GM18499 (cell line): ENCODE data around the gene CCDC127.

Experiments
- ATAC-seq: cut with Tn5 transposase; IDR thresholded peaks from one replicate; pipeline ENCODE4 v1.9.1; 2021; ENCODE audit warnings: moderate number of reproducible peaks; ENCODE audit not compliant: insufficient read depth, unreplicated experiment

Gene CCDC127

DNA sequence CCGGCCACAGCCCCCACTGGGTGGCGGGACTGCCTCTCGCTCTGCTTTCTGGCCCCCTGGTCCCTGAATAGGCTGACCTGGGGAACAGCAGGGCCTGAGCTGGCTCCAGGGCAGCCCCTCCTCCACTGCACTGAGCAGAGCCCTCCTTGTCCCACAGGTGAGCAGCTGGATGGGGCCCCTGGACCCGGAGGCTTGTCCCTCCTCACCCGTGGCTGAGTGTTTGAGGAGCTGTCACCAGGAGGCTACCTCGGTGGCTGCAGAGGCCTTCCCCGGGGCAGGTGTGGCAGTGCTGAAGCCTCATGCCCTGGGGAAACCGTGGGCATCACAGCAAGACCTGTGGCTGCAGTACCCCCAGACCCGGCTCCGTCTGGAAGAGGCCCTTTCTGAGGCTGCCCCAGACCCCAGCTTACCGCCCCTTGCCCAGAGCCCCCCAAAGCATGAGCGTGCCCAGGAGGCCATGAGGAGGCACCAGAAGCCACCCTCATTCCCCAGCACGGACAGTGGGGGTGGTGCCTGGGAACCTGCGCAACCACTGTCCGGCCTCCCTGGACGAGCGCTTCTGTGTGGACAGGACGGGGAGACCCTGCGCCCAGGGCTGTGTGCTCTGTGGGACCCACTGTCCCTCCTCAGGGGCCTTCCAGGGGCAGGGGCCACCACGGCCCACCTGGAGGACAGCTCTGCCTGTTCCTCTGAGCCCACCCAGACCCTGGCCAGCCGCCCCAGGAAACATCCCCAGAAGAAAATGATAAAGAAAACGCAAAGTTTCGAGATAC, 55.2 kb downstream of the CCDC127 start:
- no peak for ATAC-seq

DNA sequence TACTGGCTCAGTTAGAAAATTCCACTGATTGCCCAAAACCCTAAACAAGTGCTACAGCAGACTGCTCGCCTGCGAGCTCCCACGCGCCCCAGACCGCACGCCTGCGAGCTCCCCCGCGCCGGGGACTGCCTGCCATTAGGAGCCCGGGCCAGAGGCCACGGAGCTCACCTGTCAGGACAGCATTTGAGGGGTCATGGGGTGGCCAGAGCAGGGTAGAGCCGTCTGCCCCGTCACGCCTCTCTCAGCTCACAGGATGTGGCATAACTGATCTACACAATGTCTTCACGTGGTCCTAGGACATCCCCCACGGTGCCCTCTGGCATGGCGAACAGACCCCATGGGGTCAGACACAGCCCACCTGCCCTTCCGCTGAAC, 55.8 kb downstream of the CCDC127 start:
- ATAC-seq = no peak

DNA sequence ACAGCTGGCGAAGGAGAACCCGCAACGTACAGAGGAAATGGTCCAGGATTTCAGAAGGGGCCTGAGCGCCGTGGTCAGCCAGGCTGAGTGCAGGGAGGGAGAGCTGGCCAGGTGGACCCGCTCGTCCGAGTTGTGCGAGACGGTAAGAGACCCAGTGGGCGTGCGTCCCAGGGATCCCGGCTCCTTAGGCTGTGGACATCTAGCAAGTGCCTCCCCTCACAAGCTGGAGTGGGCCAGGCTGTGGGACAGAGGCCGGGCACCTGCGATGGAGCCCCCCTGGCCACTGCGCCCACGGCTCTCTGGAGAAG, 56.2 kb downstream of the CCDC127 start:
- ATAC-seq = no peak

DNA sequence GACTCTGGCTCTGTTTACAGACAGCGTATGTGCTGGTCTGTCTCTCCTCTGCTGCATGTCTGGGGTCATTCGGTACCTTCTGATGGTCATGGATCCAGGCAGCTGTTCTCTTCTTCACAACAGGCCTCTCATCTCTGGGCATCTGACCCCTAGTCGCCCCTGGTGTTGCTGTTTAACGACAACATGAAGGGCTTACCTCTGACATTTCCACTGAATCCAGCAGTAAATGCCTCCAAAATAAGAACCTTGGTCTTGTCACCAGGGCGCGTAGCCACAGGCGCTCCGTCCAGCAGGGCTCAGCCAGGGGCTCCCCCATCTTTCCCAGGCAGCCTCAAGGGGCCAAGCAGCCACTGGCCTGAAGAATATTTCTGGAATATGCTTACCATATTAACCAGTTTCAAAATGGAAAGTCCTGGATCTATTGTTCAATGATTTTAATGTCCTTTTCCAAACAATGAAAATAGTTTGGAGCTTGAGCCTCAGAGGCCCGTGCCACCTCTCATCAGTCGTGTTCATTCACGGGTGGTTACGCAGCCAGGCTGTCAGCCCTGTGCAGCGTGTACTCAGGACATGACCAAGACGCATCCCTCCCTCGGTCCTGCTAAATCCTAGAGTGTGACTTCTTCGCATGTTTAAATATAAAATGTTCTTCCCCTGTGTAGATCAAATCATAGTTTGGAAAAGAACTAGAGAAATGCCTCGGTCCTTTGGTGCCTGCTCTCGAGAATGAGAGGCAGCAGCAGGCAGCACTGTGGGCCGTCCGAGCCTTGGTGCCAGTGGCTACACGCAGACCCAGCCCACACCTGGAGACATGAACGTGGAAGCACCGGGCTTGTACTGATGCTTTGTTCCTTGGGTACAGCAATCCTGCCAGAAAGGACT, 56.8 kb downstream of the CCDC127 start:
- no peak for ATAC-seq

DNA sequence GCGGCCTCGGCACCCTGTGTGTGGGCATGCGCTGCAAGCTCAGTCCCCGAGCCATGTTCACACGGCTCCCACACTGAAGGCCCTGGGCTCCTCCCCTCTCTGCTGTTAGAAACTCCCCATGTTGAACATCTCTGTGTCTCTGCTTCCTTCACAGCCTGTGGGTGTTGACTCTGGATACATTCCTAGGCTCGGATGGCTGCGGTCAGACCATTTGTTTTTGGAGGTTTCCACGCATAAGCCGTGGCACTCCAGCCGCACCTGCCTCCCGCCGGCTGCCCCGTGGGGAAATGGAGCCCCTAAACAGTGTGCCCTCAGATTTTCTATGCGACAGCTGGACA, 57.8 kb downstream of the CCDC127 start:
- no peak for ATAC-seq

DNA sequence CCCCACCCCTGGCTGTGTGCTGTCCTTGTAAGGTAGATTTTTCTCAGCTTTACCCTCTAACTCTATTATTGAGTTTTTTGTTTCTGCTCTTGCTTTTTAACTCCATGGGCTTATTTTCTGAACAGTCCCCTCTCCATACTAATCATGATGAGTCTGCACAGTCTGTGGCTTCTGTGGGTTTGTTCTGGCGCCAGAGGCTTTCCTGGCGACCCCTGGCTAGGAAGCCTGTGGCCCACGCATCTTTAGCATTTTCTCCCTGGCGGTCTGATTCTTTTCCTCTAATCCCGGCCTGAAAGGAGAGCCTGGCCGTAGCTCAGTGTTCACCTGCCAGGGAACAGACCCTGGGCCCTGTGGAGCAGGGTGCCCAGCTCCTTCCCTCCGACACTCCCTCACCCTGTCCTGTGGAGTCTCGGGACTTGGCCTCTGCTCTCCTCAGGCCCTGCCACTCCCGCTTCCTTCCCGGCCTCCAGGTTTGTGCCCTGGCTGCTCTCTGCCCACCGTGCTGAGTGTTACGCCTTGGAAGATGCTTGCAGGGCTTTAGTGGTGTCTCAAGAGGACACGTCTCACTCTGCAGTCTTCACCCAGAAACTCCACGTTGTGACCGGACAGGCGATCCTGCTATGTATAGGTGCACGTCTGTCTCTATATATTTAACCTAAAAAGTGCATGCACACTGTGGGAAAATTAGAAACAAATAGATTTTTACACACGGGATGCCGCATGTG, 58.3 kb downstream of the CCDC127 start:
- no peak for ATAC-seq

DNA sequence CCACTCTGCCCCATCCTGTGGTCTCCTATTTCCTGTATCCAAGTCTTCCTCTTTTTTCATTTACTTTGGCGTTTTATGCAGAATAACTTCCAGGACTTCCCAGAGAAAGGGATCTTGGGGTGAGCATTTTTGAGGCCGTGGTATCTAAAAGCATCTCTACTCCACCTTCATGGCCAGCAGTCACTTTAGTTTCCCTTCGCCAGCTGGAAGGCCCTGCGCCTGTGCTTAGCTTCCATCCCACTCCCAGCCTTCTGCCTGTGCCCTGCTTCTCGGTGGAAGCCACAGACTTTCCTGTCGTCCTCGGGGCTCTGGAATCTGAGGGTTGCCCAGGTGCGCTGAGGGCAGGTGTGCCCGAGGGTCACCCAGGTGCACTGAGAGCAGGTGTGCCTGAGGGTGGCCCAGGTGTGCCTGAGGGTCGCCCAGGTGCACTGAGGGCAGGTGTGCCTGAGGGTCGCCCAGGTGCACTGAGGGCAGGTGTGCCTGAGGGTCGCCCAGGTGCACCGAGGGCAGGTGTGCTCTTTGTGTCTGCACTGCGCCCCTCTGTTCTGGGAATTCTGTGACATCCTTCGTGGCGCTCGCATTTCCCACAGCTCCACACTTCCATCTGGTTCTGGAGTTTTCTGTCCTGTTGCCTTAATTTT, 59.0 kb downstream of the CCDC127 start:
- no peak for ATAC-seq

DNA sequence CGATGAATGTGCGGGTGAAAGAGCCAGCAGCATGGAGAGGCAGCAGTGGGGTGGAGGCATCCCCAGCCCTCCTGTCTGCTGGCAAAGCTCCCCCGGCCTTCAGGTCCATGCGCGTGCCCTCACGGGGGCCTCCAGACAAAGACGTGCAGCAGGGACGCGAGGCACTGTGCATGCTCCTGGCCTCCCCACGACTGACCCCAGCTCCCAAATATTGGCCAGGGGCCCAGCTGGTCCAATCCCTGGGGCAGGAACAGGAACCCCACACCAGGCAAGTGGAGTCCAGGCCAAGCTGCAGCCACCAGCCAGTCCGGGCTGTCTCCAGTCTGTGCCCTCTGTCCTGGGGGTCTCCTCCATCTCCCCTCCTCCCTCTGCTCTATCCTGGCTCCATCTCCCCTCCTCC, 60.2 kb downstream of the CCDC127 start:
- no peak for ATAC-seq

DNA sequence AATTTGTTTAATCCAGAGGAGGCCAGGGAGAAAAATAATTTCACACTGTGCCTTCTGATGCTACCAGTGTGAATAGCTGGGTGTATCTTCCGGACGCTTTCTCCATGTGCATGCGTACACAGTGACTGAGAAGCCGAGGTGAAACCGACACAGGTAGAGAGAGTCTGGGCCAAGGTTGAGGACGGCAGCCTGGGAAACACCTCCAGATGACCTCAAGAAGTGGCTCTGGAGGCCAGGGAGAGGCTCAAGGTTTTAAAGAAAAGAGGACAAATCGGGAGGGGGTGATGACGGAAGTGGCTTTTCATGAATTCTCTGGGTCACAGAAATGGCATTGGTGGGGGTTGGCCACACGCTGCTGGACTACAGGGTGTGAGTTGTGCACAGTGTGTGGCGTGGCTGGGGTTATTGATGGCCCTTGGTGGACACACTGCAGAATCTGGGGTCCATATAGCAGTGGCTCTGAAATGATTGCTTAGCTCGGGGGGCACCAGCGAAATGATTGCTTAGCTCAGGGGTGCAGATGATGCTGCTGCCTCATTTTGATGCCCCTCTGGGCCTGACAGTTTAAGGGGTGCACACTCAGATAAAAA, 60.7 kb downstream of the CCDC127 start:
- ATAC-seq = no peak

DNA sequence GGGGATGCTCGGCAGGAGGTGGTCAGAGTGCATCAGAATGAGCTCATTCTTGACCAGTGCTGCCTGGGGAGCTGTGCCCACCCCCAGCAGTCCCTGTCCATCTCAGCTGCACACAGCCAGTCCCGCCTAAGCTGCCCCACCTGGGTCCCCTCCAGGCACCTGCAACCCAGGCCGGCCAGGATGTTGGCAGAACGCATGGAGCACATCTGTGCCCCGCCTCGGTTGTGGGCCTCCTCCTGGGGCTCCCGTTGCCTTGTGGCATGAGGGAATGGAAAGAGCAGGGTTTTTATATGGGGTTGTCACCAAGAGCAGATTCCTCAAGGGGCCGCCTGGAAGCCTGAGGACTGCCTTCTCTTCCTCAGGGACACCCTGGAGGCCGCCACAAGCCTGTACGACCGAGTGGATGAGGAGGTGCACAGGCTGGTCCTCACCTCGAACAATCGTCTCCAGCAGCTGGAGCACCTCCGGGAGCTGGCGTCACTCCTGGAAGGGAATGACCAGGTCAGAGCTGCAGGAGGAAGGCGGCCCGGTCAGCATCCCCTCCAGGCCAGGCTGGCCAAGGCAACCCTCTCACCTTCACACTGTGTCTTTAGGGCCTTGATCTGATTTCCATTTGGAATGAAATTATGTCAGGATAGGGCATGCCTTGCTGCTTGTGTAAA, 61.4 kb downstream of the CCDC127 start:
- ATAC-seq = no peak

DNA sequence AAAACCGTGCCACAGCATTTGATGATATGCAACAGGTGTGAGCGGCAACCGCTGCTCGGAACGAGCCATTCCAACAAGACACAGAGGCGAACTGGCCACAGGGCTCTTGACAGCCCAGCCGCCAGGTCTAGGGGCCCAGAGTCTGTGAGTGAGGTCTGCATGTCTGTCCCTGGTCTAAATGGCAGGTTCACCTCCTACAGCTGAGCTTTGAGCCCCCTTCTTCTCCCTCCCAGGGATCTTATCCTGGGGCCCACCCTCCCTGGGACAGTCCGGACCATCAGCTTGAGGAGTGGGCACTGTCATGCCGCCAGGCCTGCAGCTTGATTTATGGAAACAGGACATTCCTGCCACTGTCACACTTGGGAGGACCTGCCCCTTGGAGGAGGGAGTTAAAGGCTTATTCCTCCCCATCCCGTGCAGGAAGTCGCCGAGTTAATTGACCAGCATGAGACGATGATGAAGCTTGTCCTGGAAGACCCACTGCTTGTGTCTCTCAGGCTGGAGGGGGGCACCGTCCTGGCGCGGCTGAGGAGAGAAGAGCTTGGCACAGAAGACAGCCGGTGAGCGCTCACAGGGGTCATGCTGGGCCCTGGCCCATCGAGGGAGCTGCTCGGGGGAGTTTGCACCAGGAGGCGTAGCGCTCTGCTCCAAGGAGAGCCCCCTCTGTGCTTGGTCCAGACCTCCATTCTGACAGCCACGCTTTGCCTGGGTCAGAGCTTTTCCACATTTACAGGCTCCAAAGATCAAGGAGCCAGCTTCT, 62.1 kb downstream of the CCDC127 start:
- no peak for ATAC-seq

DNA sequence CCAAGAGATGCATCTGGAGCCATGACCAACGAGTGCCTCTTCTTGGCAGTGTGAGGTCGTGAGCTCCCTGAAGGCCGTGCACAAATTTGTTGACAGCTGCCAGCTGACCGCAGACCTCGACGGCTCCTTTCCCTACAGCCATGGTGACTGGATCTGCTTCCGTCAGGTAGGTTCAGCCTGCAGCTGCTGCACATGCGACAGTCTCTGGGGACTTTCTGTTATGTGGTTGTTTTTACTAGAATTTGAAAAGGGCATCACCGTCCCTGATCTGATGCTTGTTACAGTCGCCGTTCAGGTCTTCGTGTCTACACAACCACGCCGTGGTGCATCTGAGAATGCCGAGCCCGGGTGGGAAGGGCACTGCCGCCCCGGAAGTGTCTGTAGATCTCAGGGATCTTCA, 63.1 kb downstream of the CCDC127 start:
- ATAC-seq = no peak

DNA sequence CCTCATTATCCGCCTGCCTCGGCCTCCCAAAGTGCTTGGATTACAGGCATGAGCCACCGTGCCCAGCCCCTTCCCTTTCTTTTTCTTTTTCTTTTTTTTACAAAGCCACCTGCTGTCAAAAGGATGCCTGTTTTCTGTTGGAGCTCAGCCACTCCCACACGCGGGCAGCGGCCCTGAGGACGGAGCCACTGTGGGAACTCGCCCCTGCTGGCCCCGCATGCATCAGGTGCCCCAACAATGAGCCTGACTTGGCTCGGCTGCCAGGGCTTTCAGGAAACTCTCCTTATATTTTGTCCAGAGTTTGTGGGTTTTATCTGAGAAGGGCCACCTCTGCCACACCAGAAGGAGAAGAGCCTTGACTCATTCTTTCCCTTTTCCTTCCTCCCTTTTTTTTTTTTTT, 63.7 kb downstream of the CCDC127 start:
- ATAC-seq = no peak

DNA sequence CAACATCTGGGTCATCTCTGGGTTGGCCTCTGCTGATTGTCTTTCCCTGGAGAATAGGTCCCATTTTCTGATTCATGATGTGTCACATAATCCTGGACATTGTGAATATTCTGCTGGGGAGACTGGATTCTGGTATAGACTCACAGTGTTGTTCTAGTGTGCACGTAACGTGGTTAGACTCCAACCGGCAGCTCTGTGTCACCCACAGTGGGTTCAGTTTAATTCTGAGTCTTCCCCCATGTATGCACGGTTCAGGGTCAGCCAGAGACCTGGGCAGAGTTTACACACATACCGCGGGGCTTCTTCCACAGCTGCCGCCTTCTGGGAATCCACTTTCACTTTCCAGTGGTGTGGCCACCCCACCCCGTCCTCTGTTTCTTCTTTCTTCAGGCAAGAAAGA, 64.7 kb downstream of the CCDC127 start:
- ATAC-seq = no peak

DNA sequence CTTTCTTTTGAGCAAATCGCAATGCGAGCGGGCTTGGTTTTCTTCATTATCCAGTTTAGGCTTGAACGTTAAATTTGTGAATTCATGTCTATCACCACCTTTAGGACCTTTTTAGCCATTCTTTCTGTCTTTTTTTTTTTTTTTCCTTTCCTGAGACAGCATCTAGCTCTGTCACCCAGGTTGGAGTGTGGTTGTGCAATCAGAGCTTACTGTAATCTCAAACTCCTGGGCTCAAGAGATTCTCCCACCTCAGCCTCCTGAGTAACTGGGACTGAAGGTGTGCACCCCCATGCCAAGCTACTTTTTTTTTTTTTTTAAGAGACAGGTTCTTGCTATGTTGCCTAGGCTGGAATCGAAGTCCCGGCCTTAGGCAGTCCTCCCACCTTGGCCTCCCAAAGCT, 65.9 kb downstream of the CCDC127 start:
- no peak for ATAC-seq

DNA sequence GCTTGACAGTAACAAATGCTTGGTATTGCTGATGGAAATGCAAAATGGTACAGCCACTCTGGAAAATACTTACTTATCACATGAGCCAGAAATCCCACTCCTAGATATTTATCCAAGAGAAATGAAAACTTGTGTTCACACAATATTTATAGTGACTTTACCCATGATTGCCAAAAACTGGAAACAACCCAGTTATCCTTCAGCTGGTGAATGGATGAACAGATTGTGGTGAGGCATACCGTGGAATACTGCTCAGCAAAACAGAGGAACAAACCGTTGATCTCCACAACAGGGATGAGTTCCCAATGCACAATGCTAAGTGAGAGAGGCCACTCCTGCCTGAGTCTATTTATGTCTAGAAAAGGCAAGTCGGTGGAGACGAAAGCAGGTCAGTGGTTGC, 67.2 kb downstream of the CCDC127 start:
- no peak for ATAC-seq

DNA sequence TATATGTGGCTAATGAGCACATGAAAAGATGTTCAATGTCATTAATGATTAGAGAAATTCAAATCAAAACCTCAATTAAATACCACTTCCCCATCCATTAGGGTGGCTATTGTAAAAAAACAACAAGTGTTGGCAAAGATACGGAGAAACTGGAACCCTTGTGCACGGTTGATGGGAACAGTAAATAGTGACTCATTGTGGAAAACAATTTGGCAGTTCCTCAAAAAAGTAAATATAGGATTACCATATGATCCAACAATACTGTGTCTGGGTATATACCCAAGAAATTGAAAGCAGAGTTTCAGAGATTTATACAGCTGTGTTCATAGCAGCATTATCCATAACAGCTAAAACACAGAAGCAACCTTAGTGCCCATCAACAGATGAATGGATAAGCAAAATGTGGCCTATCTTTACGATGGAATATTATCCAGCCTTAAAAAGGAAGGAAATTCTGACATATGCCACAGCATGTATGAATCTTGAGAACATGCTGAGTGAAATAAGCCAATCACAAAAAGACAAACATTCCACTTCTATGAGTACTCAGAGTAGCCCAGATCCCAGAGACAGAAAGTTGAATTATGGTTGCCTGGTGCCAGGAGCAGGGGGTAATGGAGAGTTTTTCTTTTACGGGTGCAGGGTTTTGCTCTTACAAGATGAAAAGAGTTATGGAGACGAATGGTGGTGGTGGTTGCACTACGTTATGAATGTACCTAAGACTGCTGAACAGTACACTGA, 68.0 kb downstream of the CCDC127 start:
- no peak for ATAC-seq

DNA sequence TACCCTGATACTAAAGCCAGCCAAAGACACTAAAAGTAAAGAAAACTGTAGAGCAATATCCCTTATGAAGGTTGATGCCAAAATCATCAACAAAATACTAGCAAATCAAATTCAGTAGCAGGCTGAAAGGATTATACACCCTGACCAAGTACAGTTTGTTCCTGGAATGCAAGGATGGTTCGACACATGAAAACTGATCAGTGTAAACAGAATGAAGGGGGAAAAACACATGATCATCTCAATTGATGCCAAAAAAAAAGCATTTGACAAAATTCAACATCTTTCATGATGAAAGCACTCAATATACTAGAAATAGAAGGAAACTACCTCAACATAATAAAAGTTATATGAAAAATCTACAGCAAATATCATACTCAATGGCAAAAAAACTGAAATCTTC, 70.2 kb downstream of the CCDC127 start:
- ATAC-seq = no peak
